ENCODE results near the gene GSTA2.
"Not testable (repeated sequence)": the region's sequence is repeated elsewhere in the genome, so short reads cannot be mapped to it uniquely, and the experiment has no call there.

The GSTA2 gene

DNA sequence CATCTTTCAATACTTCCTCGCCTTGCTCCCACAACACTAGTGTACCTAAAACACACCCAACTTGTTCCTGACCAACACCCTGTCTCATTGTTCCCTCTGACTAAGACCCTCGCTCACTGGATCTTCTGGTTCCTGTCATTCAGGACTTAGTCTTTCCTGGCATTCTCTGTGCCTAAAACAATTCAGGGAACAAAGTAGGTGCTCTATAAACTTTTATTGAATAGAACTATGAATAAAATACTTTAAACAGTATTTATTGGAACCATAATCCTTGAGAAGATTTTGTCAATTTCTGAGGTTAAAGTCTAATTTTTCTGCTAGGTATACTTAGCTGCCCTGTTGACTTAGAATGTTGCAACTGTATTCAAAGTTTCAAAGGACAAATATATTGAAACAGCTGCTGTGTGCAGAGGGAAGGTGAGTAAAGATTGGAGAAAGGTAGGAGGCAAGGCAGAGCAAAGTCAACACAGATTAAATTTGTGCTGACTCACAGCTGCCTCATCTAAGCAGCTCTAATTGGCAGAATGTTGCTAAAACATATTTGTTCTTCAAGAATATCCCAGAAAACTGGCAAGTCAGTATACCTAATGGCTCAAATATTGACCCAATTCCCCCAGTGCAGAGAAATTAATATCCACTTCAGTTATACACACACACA, 37.6 kb downstream of the GSTA2 start:
- no peak for DNase-seq (ENCODE audit: low spot score)

DNA sequence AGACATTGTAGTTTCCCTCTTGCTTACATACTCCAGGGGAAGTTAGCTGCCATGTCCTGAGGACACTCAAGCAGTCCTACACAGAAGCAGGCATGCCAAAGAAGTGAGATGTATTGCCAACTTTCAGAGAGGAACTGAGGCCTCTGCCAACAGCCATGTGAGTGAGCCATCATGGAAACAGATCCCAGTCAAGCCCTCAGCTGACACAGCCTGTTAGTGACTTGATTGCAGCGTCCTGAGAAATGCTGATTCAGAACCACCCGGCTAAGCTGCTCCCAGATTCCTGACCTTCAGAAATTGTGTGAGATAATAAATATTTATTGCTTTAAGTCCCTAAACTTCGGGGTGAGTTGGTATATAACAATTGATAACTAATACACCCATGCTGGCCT, 38.1 kb downstream of the GSTA2 start:
- DNase-seq (ENCODE audit: low spot score): no peak

DNA sequence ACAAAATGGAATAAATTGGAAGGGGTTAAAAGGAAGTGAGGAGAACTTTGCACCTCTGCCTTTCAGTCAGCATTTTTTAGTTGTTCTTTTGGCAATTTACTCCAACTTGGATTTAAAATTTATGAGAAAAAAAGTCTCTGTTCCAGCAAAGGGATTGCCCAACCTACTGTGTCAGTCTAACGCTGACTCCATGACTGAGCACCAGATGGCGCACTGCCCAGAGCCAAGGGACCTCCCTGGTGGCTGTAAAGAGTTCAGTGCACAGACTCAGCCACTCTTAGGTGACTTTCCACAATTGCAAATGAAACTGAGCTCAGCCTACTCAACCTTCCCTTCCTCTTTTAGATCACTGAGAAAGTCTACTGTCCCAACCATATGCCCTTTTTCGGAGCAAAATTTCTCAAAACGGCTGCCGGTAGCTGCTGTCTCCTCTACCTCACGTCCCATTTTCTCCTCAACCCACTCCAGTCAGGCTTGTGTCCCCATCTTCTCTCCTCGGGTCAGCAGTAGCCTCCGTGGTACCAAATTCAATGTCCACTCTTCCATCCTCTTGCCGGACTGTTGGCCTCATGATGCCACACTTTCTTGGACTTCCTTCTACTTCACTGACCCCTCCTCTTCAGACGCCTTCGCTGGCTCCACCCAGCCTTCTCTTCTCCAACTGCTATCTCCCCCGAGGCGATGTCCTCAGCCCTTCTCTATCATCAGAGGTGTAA, 38.7 kb downstream of the GSTA2 start:
- DNase-seq (ENCODE audit: low spot score): peak; percentile 83

DNA sequence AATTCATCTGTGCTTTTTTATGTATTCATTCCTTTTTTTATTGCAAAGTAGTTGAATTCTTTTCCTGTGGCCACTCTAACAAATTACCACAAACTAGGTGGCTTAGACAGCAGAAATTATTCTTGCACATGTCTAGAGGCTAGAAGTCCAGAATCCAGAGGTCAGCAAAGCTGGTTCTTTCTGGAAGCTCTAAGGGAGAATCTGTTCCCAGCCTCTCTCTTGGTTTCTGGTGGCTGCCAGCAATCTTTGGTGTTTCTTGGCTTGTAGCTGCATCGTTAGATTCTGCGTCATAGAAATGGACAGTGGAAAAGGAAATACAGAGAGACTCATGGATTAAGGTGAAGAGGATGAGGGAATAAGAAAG, 39.3 kb downstream of the GSTA2 start:
- no peak for DNase-seq (ENCODE audit: low spot score)

DNA sequence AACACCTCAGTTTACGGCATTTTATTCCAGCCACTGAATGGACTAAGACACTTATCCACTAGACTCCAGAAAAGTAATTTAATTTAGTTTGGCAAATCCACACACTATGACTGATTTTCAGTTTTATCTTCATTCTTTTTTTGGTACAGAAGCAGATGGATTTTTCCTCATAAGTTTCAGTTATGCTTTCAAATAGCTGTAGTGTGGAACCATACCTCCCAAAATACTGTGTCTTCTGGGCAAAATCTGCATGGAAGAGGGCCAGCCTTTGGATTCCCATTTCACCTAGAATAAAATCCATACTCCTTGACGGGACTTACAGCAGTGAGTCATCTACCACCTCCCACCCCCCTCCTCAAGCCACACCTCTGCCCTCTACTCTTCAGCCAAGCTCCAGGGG, 43.0 kb downstream of the GSTA2 start:
- no peak for DNase-seq (ENCODE audit: low spot score)

DNA sequence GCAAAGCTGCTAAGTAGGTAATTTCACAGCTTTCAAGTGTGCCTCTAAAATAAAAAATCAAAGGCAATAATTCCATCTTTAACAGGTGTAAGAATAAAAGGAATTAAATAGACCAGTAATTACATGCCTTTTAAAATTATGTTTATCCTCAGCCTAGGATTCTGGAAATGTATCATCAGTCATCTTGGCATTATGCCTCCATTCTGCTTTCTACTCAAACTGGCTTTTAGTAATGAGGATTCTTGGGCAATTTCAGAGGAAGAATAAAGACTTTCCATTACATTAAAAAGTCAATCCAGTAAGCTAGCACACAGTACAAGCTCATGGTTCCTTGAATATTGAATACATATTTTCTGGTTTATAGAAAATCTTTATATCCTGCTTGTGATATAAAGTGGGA, 44.7 kb downstream of the GSTA2 start:
- no peak for DNase-seq (ENCODE audit: low spot score)

DNA sequence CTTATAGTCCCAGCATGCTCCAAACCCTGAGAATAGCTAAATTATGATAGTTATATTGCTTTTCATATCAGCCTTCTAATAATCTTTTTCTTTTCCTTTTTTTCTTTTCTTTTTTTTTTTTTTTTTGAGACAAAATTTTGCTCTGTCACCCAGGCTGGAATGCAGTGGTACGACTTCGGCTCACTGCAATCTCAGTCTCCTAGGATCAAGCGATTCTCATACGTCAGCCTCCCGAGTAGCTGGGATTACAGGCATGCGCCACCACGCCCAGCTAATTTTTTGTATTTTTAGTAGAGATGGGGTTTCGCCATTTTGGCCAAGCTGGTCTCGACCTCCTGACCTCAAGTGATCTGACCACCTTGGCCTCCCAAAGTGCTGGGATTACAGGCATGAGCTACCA, 48.5 kb downstream of the GSTA2 start:
- not testable (repeated sequence) for DNase-seq (ENCODE audit: low spot score)

DNA sequence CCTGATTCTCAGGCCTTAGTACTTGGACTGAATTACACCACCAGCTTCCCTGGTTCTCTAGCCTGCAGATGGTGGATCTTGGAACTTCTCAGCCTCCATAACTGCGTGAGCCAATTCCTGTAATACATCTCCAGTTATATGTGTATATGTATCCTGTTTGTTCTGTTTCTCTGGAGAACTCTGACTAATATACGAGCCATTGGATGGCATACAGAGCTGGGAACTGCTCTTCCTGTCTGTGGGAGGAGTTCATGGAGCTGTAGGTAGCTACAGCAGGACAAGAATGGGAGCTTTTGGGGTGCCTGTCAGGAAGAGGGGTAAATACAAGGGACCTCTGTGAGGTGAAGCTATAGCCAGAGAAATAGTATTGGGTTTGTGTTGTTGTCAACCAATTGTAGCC, 51.1 kb downstream of the GSTA2 start:
- no peak for DNase-seq (ENCODE audit: low spot score)

DNA sequence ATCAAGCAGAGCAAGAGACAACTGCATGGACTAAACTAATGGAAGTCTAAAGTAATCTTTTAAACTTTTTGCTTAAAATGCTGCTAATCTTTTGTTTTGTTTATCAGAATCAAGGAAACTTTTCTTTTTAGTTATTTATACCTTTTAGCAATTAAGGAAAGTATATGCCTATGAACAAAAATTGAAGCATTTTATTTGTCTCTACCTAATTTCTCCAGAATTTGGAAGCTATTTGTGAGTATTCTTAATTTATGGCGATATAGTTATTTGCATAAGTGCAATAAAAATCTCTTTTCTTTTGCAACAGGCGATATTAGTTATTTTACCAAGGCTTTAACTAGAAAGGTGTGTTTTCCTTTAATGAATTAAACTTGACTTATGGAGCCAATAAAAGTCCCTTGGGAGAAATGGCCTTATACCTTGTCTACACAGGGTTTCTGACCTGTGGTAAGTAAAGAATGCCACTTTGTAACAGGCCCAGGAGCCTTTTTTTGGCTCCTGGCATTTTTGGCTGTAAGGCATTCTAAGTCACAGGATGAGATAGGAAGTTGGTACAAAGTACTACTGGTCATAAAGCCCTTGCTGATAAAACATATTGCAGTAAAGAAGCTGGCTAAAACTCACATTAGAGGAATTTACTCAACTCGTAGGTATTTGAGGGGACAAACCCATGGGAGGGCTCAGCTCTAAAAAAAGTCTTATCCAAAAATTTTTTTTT, 55.2 kb downstream of the GSTA2 start:
- DNase-seq (ENCODE audit: low spot score): peak; percentile 11

DNA sequence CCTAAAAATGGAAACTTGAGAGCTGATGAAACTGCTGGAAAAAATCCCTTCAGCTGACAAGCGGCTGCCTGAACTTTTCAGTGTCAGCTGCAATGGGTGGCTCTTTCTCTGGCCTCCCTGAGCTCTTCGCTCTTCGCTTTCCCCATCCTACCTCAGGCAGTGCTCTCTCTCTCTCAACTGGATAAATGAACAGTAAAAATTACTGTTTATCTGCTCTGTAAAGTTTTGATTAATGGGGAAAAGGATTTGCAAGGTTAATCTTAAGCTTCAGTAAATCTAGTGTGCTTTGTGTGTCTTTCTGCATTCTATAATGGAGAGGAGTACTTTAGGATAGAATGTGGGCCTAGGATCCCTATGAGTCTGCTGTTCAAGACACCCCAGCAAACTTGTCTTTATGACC, 57.3 kb downstream of the GSTA2 start:
- DNase-seq (ENCODE audit: low spot score): no peak

DNA sequence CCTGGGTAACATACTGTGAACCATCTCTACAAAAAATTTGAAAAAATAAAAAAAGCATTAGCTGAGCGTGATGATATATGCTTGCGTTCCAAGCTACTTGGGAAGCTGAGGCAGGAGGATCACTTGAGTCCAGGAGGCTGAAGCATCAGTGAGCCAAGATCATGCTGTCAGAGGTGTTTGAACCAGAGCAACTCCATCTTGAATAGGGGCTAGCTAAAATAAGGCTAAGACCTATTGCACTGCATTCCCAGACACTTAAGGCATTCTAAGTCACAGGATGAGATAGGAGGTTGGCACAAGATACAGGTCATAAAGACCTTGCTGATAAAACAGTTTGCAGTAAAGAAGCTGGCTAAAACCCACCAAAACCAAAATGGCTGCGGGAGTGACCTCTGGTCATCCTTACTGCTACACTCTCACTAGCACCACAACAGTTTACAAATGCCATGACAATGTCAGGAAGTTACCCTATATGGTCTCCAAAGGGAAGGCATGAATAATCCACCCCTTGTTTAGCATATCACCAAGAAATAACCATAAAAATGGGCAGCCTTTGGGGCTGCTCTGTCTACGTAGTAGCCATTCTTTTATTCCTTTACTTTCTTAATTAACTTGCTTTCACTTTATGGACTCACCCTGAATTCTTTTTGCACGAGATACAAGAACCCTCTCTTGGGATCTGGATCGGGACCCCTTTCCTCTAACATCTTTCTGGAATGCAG, 58.3 kb downstream of the GSTA2 start:
- not testable (repeated sequence) for DNase-seq (ENCODE audit: low spot score)

DNA sequence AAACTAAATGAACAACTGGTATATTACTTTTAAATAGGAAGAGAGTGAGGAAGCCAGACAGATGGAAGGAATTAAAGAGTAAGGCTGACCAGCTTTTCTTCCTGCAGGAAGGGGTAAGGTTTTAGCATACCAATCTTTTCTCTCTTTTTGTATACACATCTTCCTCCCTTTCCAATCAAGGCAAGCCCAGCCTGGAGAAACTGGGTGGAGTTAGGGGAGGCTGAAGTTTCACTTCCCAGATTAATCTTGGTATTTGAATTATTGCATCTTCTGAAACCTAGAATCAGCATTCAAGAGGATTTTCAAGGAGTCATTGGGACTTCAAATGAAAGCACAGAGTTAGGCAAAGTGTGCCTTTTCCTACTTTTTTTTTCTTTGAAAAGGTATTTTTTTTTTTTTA, 59.2 kb downstream of the GSTA2 start:
- DNase-seq (ENCODE audit: low spot score): no peak
